OCI-LY7 (cell line): ENCODE data around the gene STAG1. TPM values are rescaled to one million over a fixed set of nuclear protein-coding genes. Genes with fewer than 3 reads are reported as not detected.
"Not testable (repeated sequence)": the region's sequence is repeated elsewhere in the genome, so short reads cannot be mapped to it uniquely, and the experiment has no call there.

Experiments used
- BruUV-seq: library from RNA; stranded (reverse); fragments of 400-500 nt; replicated peaks from 2 replicates; lab custom pipeline; 2021; lab: Mats Ljungman, UMichigan
- CTCF ChIA-PET: fragments of 300-600 bp; sonication (Branson Sonifier 250); formaldehyde crosslinking; loops from one replicate; lab custom pipeline; 2022; ENCODE audit warnings: antibody characterized with exemption; ENCODE audit not compliant: unreplicated experiment; lab: Charles Lee
- POLR2A ChIA-PET: fragments of 300-600 bp; sonication (Branson Sonifier 250); formaldehyde crosslinking; loops from one replicate; lab custom pipeline; 2022; ENCODE audit warnings: antibody characterized with exemption; lab: Charles Lee
- DNase-seq: peaks from one replicate; pipeline ENCODE4 v3.0.0-alpha.2; 2015; ENCODE audit warnings: low spot score
- H2AFZ ChIP-seq: fragments of 200-600 bp; sonication (generic), shearing (Covaris generic); 2 replicates; pipeline ENCODE4 v1.6.1; 2014; ENCODE audit warnings: mild to moderate bottlenecking, antibody characterized with exemption, low read length, moderate library complexity
- H3K27ac ChIP-seq: fragments of 200-600 bp; sonication (generic); 2 replicates; pipeline ENCODE4 v1.5.1; 2014; ENCODE audit warnings: mixed run types, low read depth, mild to moderate bottlenecking, moderate library complexity, low read length, inconsistent platforms; ENCODE audit not compliant: poor library complexity, severe bottlenecking
- H3K36me3 ChIP-seq: fragments of 200-600 bp; sonication (generic); 2 replicates; pipeline ENCODE4 v1.6.1; 2014; ENCODE audit warnings: mild to moderate bottlenecking, antibody characterized with exemption, low read length, moderate library complexity, mixed read lengths; ENCODE audit not compliant: insufficient read depth
- H3K4me1 ChIP-seq: fragments of 200-600 bp; sonication (generic); 2 replicates; pipeline ENCODE4 v1.5.1; 2014; ENCODE audit warnings: mild to moderate bottlenecking, low read length; ENCODE audit not compliant: insufficient read depth, poor library complexity, severe bottlenecking
- H3K4me2 ChIP-seq: fragments of 200-600 bp; sonication (generic); 2 replicates; pipeline ENCODE4 v1.6.1; 2014; ENCODE audit warnings: mild to moderate bottlenecking, low read length
- H3K4me3 ChIP-seq: fragments of 200-600 bp; sonication (generic); 2 replicates; pipeline ENCODE4 v1.5.1; 2014; ENCODE audit warnings: mild to moderate bottlenecking, low read depth, low read length; ENCODE audit not compliant: poor library complexity, severe bottlenecking
- H3K79me2 ChIP-seq: fragments of 200-600 bp; sonication (generic); 2 replicates; pipeline ENCODE4 v1.6.1; 2016; ENCODE audit warnings: low read depth, mild to moderate bottlenecking, low read length, moderate library complexity, mixed read lengths; ENCODE audit not compliant: insufficient read depth
- H3K9me2 ChIP-seq: fragments of 200-600 bp; sonication (generic); 2 replicates; pipeline ENCODE4 v1.6.1; 2016; ENCODE audit warnings: mild to moderate bottlenecking, low read length, mixed read lengths; ENCODE audit not compliant: insufficient read depth
- H3K9me3 ChIP-seq: fragments of 200-600 bp; sonication (generic); 2 replicates; pipeline ENCODE4 v1.6.1; 2014; ENCODE audit warnings: mild to moderate bottlenecking, mixed run types, low read length, mixed read lengths
- H4K20me1 ChIP-seq: fragments of 200-600 bp; sonication (generic); 2 replicates; pipeline ENCODE4 v1.6.1; 2014; ENCODE audit warnings: mild to moderate bottlenecking, antibody characterized with exemption, low read length, moderate library complexity, mixed read lengths; ENCODE audit not compliant: insufficient read depth
- CTCF ChIP-seq: fragments of 200-600 bp; sonication (generic); conservative IDR thresholded peaks from 2 replicates; pipeline ENCODE4 v1.5.1; 2014; ENCODE audit warnings: mild to moderate bottlenecking, antibody characterized with exemption, low read length, moderate library complexity, mixed read lengths
- EZH2phosphoT487 ChIP-seq: fragments of 200-600 bp; sonication (generic); IDR thresholded peaks from 2 replicates; pipeline ENCODE4 v1.6.1; 2018; ENCODE audit warnings: low read depth, borderline replicate concordance, mild to moderate bottlenecking, mixed run types, antibody characterized with exemption, low read length, moderate library complexity, mixed read lengths
- intact Hi-C: fragments of 100-400 bp; cut with micrococcal nuclease; formaldehyde crosslinking; loops from one replicate; pipeline ENCODE4 v1.10.0; 2022; ENCODE audit not compliant: unreplicated experiment
- total RNA-seq, 2 experiments: library from RNA; depleted of rRNA in 1 of 2; stranded (reverse); fragments of >200 nt in 1 of 2; shearing (Covaris generic) in 1 of 2; gene quantifications; 2 replicates each; pipeline ENCODE4 v1.2.3, GENCODE V29; 2014 to 2022

Gene STAG1
- total RNA-seq, 2 experiments from 2014 or later, result 30.7 to 46.6 TPM

- no peaks in the 10 kb centered on the region for H3K4me1 ChIP-seq
- DNase-seq, result peak; percentile 9
- H3K4me2 ChIP-seq, result no peak overlapping the region
- intact Hi-C loops, result no loop called here
- no peaks in the 10 kb centered on the region for H4K20me1 ChIP-seq
- no peak overlapping the region for H3K4me3 ChIP-seq
- H3K9me3 ChIP-seq, result no peaks in the 10 kb centered on the region
- no peak overlapping the region for H3K27ac ChIP-seq
- H3K79me2 ChIP-seq, result no peaks in the 10 kb centered on the region
- no peaks in the 10 kb centered on the region for H3K9me2 ChIP-seq
- ChIA-PET CTCF (no interaction called here), POLR2A (interaction anchor here (0.6 to 1.3 kb wide), 3 partner anchors 8 to 335 kb away, joined by 3 to 4 read pairs (median 3); no protein-coding TSS in a partner anchor)
- BruUV-seq, result no TSS peak
- TF ChIP-seq EZH2phosphoT487, result no peak
- H2AFZ ChIP-seq, result no peak overlapping the region
- H3K36me3 ChIP-seq, result peaks cover 76% of the 10 kb centered on the region
Measured at GRCh38 chr3:136343446-136343845, 408.7 kb downstream of the STAG1 start.

DNA sequence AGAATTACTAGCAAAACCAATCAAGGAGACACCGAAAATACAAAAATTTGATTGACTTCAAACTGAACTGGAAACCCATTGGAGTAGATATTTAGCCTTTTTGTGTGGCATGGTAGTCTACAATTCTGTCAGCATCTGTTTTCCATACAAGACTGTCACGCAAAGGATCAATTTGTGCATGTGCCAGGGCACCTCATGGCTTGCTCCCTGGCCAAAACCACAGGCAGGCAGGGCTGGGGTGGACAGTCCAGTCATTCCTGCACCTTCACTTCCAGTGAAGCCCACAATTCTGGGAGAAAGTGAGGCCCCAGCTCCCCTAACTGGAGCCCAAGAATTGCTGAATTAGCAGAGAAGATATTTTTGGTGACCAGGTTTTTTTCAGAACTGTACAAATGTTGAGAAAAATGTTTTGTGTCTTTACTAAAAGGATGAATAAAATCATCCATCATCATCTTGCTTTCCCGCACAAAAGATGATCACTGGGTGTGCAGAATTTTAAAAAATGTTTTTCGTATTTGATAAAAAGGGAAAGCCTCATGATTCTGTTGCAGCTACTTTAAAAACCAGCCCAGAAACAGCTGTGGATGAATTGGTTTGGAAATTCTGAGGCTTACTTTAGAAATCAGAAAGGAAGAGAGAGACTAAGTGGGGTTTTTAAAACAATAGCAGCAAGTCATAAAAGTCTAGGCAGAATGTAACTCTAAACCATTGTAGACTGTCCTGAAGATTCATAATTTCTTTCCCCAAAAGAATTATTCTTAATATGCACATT, 415.7 kb downstream of the STAG1 start:
- H3K36me3 ChIP-seq, result peaks cover 86% of the 10 kb centered on the region
- H3K4me1 ChIP-seq, result no peaks in the 10 kb centered on the region
- no peak overlapping the region for H3K4me3 ChIP-seq
- POLR2A ChIA-PET, result interaction anchor here (0.7 kb wide), 1 partner anchor 15 kb away, joined by 3 read pairs; no protein-coding TSS in a partner anchor
- H3K4me2 ChIP-seq, result no peak overlapping the region
- H3K79me2 ChIP-seq, result no peaks in the 10 kb centered on the region
- no TSS peak for BruUV-seq
- TF ChIP-seq EZH2phosphoT487, result no peak
- no peak for TF ChIP-seq CTCF
- CTCF ChIA-PET, result no interaction called here
- H3K9me2 ChIP-seq, result no peaks in the 10 kb centered on the region
- intact Hi-C loops, result no loop called here
- DNase-seq, result no peak
- H2AFZ ChIP-seq, result no peak overlapping the region
- H4K20me1 ChIP-seq, result no peaks in the 10 kb centered on the region
- H3K27ac ChIP-seq, result no peak overlapping the region
- no peaks in the 10 kb centered on the region for H3K9me3 ChIP-seq

- H3K4me2 ChIP-seq, H3K79me2 ChIP-seq, H3K9me2 ChIP-seq, H3K9me3 ChIP-seq, H2AFZ ChIP-seq, DNase-seq, CTCF ChIA-PET, intact Hi-C loops, H3K4me1 ChIP-seq, BruUV-seq, H3K27ac ChIP-seq, H4K20me1 ChIP-seq, H3K4me3 ChIP-seq: not testable (repeated sequence)
- POLR2A ChIA-PET, result interaction anchor here (0.7 to 1.3 kb wide), 2 partner anchors 28 to 433 kb away, joined by 3 to 5 read pairs; no protein-coding TSS in a partner anchor
- peaks cover 75% of the 10 kb centered on the region for H3K36me3 ChIP-seq
Measured at GRCh38 chr3:136334726-136335125, 417.5 kb downstream of the STAG1 start.
